Suppressor macrophage (primary cell): ENCODE data around the gene SMPD2.

Source experiments
- DNase-seq, 4 experiments: peaks; one replicate each; pipeline ENCODE4 v3.0.0-alpha.2; 2020 to 2022

The SMPD2 gene

DNA sequence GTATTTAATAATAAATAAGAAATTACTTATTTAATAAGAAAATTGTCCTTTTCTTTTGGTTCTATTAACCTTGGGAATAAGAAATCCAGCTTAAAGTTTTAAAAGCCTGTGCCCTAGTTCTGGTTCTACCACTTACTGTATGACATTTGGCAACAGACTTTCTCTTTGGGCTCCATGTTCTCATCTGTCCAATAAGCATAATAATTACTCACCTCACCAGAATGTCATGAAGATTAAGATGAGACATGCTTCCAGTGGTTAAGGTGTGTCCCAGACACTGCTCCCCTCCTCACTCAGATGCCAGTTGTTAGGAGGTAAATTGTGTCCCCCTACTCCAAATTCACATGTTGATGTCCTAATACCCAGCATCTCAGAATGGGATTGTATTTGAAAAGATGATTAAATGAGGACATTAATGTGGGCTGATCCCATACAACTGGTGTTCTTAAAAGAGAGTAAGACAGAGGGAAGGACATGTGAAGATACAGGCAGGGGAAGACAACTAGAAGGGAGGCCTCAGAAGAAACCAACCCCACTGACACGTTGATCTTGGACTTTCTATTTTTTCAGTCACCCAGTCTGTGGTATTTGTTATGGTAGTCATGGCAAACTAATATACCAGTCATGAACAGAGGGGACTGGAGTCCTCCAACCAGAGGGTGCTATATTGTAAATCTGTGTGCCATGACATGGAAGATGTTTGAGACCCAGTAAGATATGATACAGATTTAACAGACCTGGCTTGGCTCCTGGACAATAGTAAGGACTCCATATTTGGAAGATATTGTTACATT lies 21.4 kb downstream of the SMPD2 start:
- no peak for DNase-seq

DNA sequence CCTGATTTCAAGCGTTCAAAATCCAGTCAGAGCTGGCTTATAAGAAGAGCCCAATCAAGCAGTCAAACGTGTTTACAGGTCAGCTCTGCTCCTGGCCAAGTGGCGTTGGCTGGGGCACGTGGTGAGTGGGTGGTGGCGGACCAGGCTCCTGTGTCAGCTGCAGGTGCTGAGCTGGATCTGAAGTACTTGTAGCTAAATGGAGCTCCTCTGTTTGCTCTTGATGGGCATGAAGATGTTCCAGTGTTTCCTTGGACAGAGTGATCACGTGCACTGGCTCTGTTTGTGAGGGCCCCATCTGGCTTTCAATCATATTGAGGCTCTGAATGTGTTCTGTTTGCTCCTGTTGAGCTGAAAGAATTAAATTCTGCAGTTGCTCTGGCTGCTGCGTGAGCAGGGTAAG lies 25.2 kb downstream of the SMPD2 start:
- DNase-seq, result no peak

DNA sequence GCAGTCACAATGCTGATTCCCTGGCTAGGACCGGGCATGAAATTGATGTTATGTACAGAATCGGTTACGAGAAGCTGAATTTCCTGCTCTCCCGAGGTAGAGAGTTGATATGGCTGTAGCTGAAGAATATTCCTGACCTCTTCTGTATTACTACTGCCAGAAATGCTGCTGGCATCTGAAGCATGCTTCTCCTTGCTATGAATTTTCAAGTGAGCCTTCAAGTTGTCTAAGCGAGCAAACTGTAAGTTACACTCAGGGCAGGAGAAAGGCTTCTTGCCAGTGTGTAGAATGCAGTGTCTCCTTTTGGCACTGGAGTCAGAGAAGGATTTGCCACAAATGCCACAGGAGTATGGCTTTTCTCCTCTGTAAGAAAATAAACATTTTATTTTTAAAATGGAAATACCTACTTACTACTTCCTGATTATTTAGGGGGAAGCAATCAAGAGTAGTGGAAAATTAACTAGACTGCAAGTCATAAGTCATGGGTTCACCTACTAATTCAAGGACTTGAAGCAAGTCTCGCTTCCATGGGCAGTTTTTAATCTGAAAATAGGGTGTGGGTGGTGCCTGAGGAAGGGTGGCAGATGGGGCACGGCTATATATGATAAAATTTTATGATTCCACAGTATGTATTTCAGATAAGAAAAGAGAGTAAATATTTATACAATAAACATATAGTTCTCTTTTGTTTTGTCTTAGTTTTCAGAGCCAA lies 25.8 kb downstream of the SMPD2 start:
- DNase-seq, result no peak

DNA sequence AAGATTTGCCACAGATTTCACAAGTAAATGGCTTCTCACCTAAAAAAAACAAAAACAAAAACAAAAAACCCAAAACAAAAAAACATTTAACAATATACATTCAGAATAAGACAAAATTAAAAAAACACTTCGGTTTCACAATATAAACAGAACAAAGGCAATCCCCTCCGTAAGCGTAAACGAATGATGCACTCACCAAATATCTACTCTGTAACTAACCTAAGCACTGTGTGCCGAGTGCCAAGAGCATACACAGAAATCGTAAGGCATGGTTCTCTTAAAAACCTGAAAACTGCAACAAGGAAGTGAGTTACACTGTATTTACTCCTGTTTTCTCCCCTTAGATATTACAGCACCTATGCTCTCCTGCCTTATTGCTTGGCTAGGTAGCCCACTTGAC lies 27.2 kb downstream of the SMPD2 start:
- no peak for DNase-seq

DNA sequence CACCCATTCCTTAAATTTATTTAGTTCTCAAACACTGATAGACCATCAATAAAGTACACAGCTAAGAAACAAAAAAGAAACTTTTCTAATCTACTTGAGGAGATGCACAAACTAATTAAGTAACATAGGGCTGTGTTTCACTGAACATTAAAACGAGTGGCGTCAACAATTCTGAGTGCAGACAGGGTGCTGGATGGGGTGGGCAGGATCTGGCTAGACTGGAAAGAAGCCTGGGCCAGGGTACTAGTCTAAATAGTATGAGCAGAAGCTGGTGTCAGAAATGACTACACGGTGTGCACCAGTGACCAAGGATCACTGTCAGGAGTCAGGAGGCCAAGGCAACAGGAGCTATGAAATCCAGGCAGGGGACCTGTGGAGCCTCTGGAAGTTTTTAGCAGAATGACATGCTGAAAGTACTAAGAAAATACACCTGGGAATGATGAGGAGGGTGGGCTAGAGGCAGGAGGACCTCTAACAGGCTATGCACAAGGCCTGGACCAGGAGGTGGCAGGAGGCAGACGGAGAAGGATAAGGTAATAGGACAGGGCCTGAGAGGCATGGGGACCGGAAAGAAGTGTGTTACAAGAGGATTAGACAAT lies 29.2 kb downstream of the SMPD2 start:
- no peak for DNase-seq

DNA sequence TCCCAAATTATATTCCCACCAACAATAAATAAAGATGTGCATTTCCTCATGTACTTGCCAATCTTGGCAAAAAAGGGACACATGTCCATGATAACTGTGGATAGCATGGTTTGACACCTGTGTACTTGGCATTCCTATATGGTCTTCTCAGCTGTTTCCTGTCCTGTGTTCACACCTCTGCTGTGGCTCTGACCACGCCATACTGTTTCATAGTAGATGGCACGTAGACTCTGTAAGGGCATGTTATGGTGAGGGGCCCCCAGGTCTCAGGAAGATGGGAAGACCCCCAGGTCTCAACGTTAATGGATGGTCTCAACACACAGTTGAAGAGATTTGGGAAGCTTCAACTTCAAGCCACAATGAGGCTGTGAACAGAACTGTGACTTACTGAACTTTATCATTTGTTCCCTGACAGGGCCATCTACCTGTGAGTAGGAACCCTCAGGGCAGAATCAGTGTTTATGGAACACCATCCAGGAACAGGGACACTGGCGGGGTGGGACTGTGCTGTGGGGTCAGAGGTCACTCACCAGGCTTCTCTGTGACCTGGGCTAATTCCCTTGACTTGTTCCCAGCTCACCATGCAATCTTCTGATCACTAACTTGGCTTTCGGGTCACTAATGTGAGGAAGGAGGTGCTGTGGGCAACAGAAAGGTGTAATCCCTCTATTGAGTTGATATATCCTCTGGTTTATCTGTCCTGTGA lies 30.7 kb downstream of the SMPD2 start:
- no peak for DNase-seq

DNA sequence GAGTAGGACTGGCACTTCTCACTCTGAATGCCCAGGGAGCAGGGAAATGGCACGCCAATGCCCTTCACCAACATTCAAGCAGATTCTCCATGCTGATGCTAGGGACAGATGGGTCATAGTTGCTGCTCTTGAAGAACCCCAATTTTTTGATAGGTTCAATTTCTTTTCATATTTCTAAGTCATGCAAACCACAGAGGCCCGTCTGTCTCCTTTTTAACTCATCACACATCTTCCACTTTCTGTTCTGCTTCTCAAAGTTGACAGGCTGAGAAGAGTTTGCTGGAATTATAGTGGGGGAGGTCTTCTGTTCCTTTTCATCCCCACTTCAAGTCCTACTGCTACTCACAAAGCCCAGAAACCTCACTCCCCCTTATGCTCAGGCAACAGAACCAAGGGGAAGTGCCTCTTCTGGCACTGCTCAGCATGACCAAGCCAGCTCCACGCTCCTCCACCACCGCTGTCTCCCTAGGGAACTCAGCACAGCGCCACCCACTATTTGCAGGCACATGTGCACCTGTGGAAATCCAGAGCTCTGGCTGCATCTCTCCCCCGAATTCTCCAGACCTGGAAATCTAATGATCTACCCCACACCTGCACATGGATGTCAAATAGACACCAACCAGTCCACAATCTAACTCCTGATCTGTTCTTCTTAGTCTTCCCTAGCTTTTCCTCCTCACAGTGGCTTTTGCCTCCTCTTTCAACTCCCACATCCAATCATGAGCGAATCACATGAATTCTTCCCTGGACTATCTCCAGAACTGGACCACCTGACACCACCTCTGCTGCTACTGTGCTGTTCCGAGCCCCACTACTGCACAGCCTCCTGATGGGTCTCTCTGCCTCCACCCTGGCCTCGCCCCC lies 31.8 kb downstream of the SMPD2 start:
- peak in 1 of 4 experiments; percentile 13 for DNase-seq

DNA sequence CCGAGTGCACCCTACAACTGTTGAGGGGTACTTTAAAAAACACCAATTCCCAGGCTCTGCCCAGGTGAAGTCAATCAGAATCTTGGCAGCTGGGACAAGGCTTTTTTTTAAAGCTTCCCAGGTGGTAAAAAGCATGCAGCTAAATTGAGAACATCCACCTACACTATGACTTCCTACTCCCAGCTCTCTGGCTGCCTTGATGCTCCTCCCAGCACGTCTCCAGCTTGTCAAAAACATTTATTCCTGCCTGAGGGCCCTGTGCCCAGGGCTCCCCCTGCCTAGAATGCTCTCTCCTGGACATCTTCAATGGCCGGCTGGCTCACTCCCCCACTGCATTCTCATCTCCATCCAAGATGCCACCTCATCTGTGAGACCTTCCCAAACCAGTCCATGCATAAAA lies 32.6 kb downstream of the SMPD2 start:
- DNase-seq, result no peak

DNA sequence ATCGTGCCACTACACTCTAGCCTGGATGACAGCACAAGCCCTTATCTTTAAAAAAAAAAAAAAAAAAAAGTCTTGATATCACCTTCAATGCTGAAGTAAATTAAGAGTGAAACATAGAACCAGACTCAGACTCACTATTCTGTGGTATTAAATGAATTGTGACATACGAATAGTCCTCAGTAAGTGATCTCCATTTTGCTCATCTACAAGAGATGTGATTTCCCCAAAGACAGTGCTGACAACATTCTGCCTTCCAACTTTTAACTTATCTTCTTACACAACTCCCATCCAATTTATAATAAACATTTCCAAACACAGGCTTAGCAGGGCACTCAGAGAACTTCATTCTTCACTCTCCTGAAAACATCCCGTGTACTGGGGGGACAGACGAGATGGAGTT lies 34.5 kb downstream of the SMPD2 start:
- no peak for DNase-seq

DNA sequence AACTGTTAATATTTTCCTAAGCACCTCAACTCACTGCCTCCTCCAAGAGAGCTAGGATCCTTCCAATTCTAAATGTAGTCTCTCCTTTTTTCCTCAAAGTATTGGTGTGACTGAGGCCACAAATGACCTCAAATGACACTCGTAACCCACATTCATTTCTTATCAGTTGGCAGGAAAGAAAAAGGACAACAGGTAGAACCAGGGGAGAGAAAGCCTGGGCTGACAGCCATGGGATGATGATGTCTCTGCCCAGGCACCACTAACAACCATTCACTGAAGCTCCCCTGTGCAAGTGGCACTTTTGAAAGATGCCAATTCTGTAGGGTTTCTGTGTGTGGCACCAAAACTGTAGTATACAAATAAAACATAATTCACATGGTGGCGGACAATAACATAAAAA lies 35.1 kb downstream of the SMPD2 start:
- no peak for DNase-seq

DNA sequence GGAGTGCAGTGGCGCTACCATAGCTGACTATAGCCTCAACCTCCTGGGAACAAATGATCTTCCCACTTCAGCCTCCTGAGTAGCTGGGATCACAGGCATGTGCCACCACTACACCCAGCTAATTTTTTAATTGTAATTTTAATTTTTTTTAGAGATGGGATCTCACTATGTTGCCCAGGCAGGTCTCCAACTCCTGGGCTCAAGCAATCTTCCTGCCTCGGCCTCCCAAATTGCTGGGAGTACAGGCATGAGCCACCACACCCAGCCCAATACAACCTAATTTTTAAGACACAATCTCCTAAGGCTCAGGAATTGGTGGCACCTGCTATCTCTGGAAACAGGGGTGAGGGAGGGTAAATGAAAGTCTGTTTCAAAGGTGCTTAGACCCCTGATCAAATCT lies 36.7 kb downstream of the SMPD2 start:
- DNase-seq, result no peak

DNA sequence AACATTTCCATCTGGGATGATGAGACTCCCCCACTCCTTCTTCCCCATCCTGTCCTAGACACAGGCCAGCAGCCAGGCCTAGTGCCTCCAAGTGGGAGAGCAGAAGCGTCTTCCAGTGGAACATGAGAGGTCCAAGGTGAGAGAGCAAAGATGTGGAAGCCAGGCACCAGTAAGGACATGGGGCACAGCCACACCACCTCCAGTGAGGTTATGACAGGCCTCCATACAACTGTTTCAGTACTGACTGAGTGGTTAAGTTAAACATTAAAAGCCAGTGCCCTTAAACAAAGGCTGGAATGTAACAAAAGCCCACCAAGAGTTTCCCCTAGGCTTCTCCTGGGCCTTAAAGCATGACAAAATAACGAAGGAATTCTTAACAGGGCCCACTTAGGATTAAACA lies 37.2 kb downstream of the SMPD2 start:
- DNase-seq, result no peak

DNA sequence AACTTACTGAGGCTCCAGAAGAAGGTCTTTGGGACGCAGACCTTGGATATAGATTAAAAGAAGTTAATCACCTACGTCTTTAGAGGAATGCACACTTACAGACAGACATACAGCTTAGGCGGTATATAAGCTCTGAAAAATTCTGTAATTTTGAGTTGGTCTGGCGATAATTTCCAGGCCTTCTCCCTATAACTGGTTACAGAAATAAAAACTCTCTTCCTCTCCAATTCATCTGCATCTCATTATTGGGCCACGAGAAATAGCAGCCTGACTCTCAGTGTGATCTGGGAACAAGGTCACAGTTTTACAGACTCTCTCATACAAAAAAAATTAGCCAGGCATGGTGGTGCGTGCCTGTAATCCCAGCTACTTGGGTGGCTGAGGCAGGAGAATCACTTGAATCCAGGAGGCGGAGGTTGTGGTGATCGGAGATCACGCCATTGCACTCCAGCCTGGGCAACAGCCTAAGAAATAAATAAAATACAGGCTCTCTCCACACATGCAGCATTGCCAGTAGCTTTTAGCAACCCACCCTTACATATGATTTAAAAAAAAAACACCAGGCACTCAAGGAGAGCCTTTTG lies 37.8 kb downstream of the SMPD2 start:
- DNase-seq, result no peak

DNA sequence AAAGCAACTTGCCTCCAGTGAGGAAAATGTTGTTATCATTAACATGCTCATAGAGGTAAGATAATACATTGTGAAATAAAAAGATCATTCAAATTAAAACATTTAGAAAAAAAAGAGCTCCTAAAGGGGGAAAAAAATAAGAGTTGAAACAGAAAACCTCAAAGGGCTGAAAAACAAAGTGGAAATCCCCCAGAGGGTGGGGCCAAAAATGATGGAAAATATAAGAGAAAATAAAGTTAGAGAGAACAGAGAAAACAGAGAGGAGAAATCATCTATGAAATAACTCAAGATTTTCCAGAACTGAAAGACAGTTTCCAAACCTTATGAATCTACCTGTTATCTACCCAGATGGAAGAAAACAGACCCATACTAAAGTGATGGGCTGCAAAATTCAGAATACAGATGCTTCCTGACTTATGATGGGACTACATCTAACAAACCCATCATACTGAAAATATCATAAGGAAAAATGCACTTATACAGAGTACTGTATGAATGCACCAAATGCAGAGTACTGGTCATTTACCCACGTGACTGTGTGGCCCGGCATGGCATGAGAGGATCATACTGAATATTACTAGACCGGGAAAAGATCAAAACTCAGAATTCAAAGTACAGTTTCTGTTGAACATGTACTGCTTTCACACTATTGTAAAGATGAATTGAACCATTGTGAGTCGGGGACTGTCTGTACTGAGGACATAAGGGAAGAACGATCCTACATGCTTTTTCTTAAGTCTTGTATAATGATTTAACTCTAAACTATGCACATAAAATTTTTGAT lies 38.5 kb downstream of the SMPD2 start:
- DNase-seq, result no peak

DNA sequence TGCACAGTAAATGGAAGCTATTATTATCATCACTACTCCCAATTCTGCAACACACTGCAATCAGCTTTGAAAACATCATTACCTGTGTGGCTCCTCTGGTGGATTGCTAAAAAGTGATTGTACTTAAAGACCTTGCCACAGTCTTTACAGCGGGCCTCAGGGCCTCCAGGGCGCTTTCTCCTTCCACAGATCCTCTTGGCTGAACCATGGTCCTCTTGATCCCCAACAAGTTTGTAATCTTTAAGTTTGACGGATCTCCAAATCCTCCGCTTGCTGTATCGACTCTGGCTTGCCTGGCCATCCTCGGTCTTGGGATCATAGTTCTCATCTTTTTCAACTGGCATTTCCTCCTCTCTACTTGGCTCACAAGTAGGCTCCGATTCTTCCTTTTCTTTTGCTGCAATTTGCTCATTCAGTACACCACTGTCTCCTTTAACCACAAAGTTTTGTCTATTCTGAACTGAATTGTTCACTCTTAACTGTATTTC lies 40.5 kb downstream of the SMPD2 start:
- DNase-seq, result no peak

DNA sequence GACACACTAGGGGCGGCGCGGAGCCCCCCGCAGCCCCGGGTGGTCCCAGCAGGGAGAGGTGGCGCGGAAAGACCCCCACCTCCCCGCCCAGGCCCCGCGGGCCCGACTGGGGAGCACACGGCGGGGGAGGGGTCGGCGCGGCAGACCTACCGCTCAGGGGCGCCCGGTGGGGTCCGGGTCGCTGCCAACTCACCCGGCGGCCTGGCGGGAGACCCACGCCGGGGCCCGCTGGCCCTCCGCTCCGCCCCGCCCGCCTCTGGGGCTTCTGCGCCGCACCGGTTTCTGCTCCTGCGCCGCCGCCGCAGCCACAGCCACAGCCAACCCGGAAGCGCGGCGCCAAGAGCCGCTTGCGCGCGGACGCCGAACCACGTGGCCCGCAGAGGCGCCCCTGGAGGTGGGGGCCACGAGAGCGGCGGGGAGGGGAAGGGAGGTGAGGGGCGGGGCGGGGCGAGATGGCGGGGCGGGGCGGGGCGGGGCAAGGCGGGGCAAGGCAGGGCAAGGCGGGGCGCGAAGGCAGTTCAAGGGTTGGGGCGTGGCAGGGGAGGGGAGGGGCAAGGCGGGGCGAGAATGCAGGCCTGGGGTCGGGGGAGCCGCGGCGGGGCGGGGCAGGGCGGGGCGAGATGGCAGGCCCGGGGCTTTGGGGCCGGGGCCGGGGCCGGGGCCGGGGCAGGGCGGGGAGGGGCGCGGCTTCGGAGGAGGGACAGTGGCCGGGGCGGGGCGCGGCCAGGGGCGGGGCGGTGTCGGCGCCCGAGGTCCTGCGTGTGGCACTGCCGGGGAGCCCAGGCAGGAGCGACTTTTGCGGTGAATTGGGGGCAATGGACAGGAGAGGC lies 42.6 kb downstream of the SMPD2 start, which contains the start of gene ZBTB24:
Gene ZBTB24, minus strand, starts transcription at position 315 of the 830 bp plus-strand sequence. CDS start 1,193 bp downstream, outside the sequence.
- peak; percentile 95 to 98 (median 97) for DNase-seq

DNA sequence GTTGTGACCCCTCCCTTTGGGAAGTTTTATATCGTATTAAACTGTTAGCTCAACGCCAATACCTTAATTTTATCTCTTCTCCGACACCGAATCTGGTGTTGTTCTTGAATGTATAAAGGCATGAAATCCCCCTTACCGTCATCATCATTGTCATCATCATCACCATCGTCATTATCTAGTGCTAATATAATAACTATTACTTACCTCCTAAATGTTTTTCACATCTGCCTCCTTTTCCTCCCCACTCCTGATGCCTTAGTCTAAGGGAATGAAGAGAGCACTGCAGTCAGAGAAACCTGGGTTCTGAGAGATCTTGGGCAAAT lies 43.2 kb downstream of the SMPD2 start:
- no peak for DNase-seq

DNA sequence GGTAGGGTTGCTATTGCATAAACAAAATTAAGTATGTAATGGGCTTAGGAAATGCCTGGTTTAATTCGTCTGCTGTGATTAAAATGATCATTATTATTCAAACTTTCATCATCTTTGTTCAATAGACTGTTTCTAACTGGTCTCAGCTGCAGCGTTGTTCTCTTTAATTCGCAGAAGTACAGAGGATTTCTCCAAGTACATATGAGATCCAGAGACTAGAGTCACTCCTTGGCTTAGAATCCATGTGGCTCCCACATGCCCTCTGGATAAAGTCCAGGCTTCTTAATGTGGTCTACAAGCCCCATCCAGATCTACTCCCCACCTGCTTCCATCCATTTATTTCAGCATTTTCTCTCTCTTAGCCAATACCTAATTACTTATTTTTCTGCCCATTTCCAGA lies 43.6 kb downstream of the SMPD2 start:
- DNase-seq, result no peak

DNA sequence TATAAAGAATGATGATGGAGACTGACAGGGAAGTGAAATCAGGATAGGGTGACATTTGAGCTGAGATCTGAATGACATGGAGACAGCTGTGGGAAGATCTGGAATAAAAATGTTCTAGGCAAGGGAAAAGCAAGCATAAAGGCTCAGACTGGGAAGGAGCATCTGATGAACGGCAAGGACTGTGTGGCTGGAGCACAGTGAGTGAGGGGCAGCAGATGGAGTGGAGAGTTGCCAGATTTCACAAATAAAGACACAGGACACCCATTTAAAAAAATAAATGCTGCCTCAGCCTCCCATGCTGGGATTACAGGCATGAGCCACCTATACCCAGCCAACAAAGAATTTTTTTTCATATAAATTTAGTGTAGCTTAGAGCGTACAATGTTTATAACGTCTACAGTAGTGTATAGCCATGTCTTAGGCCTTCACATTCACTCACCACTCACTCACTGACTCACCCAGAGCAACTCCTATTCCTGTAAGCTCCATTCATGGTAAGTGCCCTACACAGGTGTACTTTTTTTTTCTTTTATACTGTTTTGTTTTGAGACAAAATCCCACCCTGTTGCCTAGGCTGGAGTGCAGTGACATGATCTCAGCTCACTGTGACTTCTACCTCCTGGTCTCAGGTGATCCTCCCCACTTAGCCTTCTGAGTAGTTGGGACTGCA lies 44.9 kb downstream of the SMPD2 start:
- no peak for DNase-seq
